Activated CD4-positive, alpha-beta T cell treated with anti-CD3 and anti-CD28 coated beads, Interleukin-2, amount 50 U/mL, for 24 hours (primary cell): ENCODE data around the gene NAT10.

ENCODE experiments used
- DNase-seq, 2 donors: peaks; one replicate each; pipeline ENCODE4 v3.0.0-alpha.2; 2020; ENCODE audit warnings: low read depth in 1 of 2, low spot score in 1 of 2

Gene NAT10

DNA sequence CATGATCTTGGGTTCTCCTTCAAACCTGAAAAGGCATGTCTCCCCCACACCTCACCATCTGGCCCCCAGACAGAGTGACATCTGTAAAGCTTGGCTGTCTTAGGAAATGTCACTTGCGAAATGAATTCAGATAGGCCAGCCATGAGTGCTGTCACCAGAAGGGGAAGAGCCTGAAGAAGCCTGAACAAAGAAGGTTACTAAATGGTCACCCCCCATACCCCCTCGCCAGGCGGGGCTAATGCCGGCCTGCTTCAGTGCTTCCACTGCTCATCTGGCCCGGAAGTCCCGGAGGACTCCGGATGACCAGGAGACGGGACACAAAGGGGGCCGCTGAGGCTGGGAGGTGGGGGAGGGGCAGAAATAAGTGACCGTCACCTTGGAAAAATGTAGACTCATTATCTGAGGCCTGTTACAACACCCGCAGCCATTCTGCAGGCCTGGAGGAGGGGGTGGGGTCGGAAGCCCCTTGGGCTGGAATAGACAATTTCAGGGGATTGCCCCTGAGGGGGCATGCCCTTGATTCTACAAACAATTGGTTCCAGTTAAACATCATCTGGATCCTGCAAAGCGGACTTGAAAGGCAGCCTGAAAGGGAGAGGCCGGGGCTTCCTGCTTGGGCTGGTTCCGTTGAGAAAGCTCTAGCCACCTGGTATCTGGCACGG lies 43.2 kb downstream of the NAT10 start:
- no peak for DNase-seq

- DNase-seq: no peak
Observed at GRCh38 chr11:34149274-34149673, 43.8 kb downstream of the NAT10 start.

- no peak for DNase-seq
Observed at GRCh38 chr11:34149786-34150185, 44.4 kb downstream of the NAT10 start.

DNA sequence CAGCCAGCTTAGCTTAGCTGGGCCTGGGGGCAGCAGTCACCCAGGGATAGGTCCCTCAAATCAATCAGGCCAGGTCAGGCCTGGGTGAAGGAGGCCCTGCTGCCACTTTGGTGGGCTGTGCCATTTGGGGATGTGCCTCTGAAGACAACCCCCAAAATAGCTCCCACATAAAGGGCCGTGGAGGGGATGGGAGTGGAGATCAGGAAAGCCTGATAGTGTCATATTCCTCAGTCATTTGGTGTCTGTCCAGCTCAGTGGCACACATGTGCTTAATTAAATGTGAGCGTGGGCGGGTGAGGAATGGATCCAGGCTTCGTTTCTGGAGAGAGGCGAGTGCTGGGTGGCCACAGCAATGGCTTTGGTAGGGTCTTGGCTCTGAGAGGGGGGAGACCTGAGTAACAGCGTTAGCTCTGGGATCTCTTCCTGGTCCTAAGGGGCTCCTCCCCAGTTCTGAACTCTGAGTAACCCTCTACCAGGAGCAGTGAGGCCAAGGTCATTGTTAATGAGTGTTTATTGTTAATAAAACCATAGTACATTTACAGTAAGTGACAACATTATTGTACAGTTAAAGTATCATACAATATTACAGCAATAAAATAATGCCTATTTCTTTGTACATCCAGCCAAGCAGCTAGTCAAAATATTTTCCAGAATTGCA lies 45.2 kb downstream of the NAT10 start:
- DNase-seq: no peak

DNA sequence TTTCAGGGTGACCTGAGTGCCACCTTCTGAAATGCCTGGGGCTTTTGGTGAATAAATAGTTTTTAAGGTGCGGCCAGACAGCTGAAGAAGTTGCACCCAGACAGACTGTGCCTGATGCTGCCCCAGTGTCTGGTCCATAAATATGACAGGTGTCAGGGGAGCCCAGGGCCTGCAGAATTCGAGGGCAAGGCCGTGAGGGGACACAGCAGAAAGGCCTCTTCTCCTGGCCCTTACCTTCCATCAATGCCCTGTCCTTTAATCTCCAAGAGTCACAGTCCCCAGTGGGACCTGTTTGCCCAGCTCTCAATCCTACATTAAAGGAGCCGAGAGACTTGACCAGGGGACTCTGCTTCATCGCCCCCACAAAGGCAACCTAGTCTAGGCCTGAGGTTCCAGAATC lies 45.7 kb downstream of the NAT10 start:
- DNase-seq: no peak

GRCh38 chr11:34151916-34152845 lies 46.8 kb downstream of the NAT10 start:
- no peak for DNase-seq

DNA sequence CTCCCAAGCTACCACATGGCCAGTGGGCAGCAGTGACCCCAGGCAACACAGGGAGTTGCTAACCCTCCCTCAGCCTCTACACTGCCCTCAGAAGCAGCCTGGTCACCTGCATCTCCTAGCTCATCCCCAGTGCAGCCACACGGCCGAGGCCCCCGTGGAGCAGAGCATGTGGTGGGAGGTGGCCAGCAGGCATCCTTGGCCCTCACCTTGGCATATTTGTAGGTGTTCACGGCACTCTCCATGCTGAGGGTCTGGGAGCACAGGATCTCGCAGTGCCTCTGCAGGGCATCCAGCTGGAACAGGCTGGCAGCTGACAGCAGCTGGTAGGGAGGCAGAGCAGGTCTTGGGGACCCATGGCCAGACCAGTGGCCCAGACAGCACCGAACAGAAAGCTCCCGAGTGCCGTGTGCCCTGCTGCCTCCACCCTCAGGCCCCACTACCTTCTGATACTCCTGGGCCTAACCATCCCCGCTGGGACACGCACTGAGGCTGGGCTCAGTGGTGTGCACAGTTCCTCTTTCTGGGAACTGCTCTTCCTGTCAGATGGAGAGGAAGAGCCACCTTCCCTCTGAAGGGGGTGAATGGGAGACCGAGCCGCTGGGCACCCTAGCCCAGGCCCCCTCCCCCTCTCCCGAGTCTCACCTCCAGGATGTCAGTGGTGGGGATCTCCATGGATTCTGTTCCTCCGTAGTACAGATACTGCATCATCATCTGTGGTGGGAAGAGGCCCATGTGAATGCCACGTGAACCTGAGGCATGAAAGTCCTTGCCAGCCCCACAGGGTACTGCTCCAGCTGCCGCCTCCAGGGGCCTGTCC lies 48.8 kb downstream of the NAT10 start:
- no peak for DNase-seq

- no peak for DNase-seq
Observed at GRCh38 chr11:34155057-34155756, 49.8 kb downstream of the NAT10 start.

GRCh38 chr11:34155757-34156062 lies 50.3 kb downstream of the NAT10 start:
- no peak for DNase-seq

DNA sequence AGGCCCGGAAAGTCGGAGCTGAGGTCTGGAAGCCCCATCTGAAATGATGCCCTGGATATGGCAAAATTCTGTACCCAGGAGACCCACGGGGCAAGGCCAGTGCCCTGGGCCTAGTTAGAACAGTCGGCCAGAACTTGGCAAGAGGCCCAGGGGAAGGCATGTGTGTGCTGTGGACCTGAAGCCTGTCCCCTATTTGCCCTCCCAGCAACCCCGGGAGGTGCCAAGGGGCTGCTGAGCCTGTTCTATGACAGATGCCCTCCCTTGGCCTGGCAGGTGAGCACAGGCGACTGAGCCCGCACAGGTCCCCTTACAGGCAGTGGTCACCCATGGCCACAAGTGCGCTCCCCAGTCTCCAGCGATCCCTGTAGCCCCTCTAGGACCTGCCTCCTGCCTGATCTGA lies 51.7 kb downstream of the NAT10 start:
- DNase-seq: no peak

DNA sequence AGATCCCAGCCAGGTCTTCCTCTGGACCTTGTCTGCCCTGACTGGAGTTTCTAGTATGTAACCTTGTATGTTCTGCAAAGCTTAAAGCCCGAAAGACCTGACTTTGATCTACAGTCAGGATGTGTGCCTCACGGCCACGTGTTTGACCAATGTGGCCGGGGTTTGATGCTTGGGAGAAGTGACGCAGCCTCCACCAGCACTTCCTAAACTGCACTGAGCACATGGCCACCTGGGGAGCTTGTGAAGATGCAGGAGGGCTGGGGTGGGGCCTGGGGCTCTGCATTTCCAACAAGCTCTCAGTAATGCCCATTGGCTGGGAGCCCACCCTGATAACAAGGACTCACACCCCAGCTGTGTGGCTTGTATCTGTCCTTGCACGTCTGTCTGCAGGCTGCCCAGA lies 53.2 kb downstream of the NAT10 start:
- DNase-seq: no peak

- no peak for DNase-seq
Observed at GRCh38 chr11:34160049-34160721, 54.8 kb downstream of the NAT10 start.

DNA sequence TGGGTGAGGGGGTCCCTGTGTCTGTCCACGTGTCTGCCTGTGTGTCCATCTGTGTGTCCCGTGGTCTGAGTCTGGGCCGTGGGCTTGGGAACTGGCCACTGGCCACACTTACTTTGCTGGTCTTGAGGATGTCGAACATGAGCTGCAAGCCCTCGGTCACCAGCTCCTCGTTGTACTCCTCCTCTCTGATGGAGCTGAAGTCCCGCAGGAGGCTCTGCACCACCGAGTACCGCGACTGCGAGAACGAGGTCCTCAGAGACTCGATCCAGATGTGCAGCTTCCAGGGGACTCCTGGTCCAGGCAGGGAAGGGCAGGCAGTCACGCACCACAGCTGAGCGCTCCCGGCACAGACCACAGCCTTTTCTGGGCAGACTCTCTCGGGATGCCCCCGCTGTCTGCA lies 55.4 kb downstream of the NAT10 start:
- no peak for DNase-seq

- DNase-seq: no peak
Observed at GRCh38 chr11:34161361-34161760, 55.9 kb downstream of the NAT10 start.

GRCh38 chr11:34161812-34162492 lies 56.5 kb downstream of the NAT10 start:
- DNase-seq: no peak

DNA sequence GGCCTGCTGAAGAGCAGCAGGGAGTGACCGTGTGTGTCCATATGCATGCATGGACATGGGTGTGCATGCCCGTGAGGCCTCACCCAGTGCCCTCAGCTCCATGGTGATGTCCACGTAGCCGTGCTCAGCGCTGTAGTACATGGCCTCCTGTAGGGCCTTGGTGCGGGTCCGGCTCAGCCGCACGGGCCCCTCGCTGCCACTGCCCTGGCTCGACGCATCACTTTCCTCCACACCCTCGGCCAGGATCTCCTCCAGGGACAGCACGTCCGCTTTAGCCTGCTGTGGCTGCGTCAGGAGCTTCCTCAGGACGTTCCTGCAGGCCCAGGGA lies 57.0 kb downstream of the NAT10 start:
- DNase-seq: no peak

DNA sequence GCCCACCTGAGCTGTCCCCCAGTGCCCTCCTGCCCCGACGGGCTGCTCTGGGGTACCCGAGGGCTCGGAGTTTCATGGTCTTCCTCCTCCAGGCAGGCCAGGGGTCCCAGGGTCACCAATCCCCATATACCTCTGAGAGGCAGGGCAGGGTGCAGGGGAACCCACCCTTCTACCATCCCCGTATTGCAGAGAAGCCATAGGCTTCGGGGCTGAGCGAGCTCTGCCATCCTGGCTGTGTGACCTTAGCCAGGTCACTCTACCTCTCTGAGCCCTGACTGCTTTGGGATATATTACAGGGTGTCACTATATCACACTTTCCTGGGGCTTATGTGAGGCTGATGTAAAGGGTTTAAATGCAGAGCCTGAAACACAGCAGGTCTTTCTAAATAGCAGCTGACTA lies 57.4 kb downstream of the NAT10 start:
- no peak for DNase-seq

DNA sequence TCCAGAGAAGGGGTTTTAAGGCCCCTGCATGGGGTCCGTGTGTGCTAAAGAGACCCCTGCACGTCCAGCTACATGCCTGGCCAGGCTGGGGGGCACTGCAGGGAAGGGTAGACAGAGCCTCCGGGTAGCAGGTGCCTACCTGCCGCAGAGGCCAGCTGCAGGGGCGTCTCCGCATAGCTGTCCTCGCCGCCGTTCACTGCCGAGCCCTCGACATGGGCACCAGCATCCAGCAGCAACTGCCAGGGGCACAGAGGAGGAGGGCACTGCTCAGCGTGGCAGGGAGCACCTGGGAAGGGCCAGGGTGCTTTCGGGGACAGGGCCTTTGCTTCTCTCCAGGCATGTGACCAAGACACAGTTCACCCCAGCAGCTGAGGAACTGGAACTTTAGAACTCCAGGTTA lies 59.7 kb downstream of the NAT10 start:
- no peak for DNase-seq

- DNase-seq: no peak
Observed at GRCh38 chr11:34165786-34166555, 60.5 kb downstream of the NAT10 start.
